HepG2 (cell line): Measurements from ENCODE around the gene SOX8. TPM values are rescaled to one million over a fixed set of nuclear protein-coding genes. Genes with fewer than 3 reads are reported as not detected.

Source experiments
- ATAC-seq: fragments of 200-7000 bp; cut with Tn5 transposase; 3 replicates; pipeline ENCODE4 v1.9.1; 2020; ENCODE audit warnings: mild to moderate bottlenecking, moderate library complexity
- BruUV-seq: library from RNA; stranded (reverse); fragments of 400-500 nt; replicated peaks from 2 replicates; lab custom pipeline; 2021; lab: Mats Ljungman, UMichigan
- CTCF ChIA-PET: fragments of 300-600 bp; formaldehyde crosslinking; extraction: SDS; loops from one replicate; lab custom pipeline; 2021; ENCODE audit warnings: low total read pairs, inconsistent platforms, low intra/inter-chr PET ratio; lab: Yijun Ruan, JAX
- POLR2A ChIA-PET: fragments of 350-600 bp; sonication (Branson Sonifier 250); formaldehyde crosslinking; loops from one replicate; lab custom pipeline; 2020; ENCODE audit warnings: antibody characterized with exemption, inconsistent platforms; lab: Yijun Ruan, JAX
- DNase-seq: peaks from one replicate; pipeline ENCODE4 v3.0.0-alpha.2; 2015; ENCODE audit warnings: low spot score
- FAIRE-seq: peaks from 3 replicates; lab custom pipeline; 2011; peaks lifted over from hg19 to GRCh38; lab: Jason Lieb, UNC
- H2AFZ ChIP-seq: one replicate; pipeline ENCODE4 v1.6.1; 2011; ENCODE audit warnings: low read length, inconsistent platforms
- H3K27ac ChIP-seq: fragments of 300-600 bp; 3 replicates; pipeline ENCODE4 v1.8.0; 2011; ENCODE audit warnings: mixed run types, mild to moderate bottlenecking, mixed read lengths, low read length, inconsistent platforms; ENCODE audit not compliant: insufficient read depth; ENCODE audit errors: extremely low read length
- H3K27me3 ChIP-seq, 2 experiments: fragments of 200-600 bp in 1 of 2; 2 replicates in 1 of 2; 3 replicates in 1 of 2; pipeline versions ENCODE4 v1.6.0 to v1.8.0; 2011; ENCODE audit warnings: low read length in 2 of 2, mild to moderate bottlenecking in 2 of 2, moderate library complexity in 2 of 2, inconsistent platforms in 1 of 2; ENCODE audit not compliant: insufficient read depth in 2 of 2, control insufficient read depth in 1 of 2
- H3K36me3 ChIP-seq, 2 experiments: fragments of 200-600 bp in 1 of 2; replicated peaks in 1 of 2; 2 replicates in 1 of 2; 3 replicates in 1 of 2; pipeline versions ENCODE4 v1.5.1 to v1.8.0; 2011; ENCODE audit warnings: low read length in 2 of 2, inconsistent platforms in 1 of 2; ENCODE audit not compliant: insufficient read depth in 2 of 2, control insufficient read depth in 1 of 2
- H3K4me1 ChIP-seq: 2 replicates; pipeline ENCODE4 v1.5.1; 2012; ENCODE audit warnings: low read length, inconsistent platforms; ENCODE audit not compliant: insufficient read depth
- H3K4me2 ChIP-seq: 2 replicates; pipeline ENCODE4 v1.6.0; 2011; ENCODE audit warnings: low read depth, low read length, inconsistent platforms
- H3K4me3 ChIP-seq, 3 experiments: fragments of 200-600 bp in 1 of 3; sonication (generic), shearing (Covaris generic) in 1 of 3; replicated peaks in 1 of 3; 2 replicates each; pipeline ENCODE4 v1.5.1; 2011 to 2016; ENCODE audit warnings: low read length in 3 of 3, inconsistent platforms in 2 of 3, low read depth in 2 of 3, mild to moderate bottlenecking in 2 of 3, control low read depth in 1 of 3, mixed read lengths in 1 of 3; ENCODE audit not compliant: insufficient read depth in 1 of 3
- H3K79me2 ChIP-seq: one replicate; pipeline ENCODE4 v1.6.1; 2011; ENCODE audit warnings: low read length, inconsistent platforms; ENCODE audit not compliant: insufficient read depth
- H3K9ac ChIP-seq: 2 replicates; pipeline ENCODE4 v1.6.0; 2011; ENCODE audit warnings: mild to moderate bottlenecking, low read depth, low read length, inconsistent platforms; ENCODE audit not compliant: insufficient read depth
- H3K9me3 ChIP-seq: 2 replicates; pipeline ENCODE4 v1.5.1; 2012; ENCODE audit warnings: mild to moderate bottlenecking, low read length
- H4K20me1 ChIP-seq: 2 replicates; pipeline ENCODE4 v1.6.0; 2011; ENCODE audit warnings: inconsistent platforms, mild to moderate bottlenecking, low read length, moderate library complexity; ENCODE audit not compliant: insufficient read depth
- ELF1 ChIP-seq: sonication (generic); formaldehyde crosslinking; IDR thresholded peaks from 2 replicates; pipeline ENCODE4 v1.4.0; 2020; ENCODE audit warnings: missing genetic modification reagents
- FOXO1 ChIP-seq: sonication (generic); formaldehyde crosslinking; IDR thresholded peaks from 2 replicates; pipeline ENCODE4 v1.4.0; 2020; ENCODE audit warnings: missing genetic modification reagents
- HBP1 ChIP-seq: IDR thresholded peaks from 2 replicates; pipeline ENCODE4 v1.6.1; 2016; ENCODE audit warnings: low read depth, control low read depth
- NCOA1 ChIP-seq: sonication (generic); formaldehyde crosslinking; IDR thresholded peaks from 2 replicates; pipeline ENCODE4 v1.9.0; 2021; ENCODE audit warnings: missing genetic modification reagents
- ZNF138 ChIP-seq: sonication (generic); formaldehyde crosslinking; IDR thresholded peaks from 2 replicates; pipeline ENCODE4 v1.5.0; 2020; ENCODE audit warnings: mild to moderate bottlenecking, low read depth, missing genetic modification reagents
- ZNF225 ChIP-seq: sonication (generic); formaldehyde crosslinking; IDR thresholded peaks from 2 replicates; pipeline ENCODE4 v1.4.0; 2020; ENCODE audit warnings: mild to moderate bottlenecking, missing genetic modification reagents
- ZNF660 ChIP-seq: sonication (generic); formaldehyde crosslinking; IDR thresholded peaks from 2 replicates; pipeline ENCODE4 v1.5.1; 2020; ENCODE audit warnings: mild to moderate bottlenecking, low read depth, missing genetic modification reagents, borderline replicate concordance
- WGBS: methylation state at CpG from one replicate; pipeline ENCODE4 v1.1.6; 2017; ENCODE audit warnings: low lambda C conversion rate; 5-methylcytosine and 5-hydroxymethylcytosine counted together
- in situ Hi-C: cut with HindIII; loops from 2 replicates; pipeline ENCODE4 v1.10.0; 2017; ENCODE audit warnings: low pct_unique_long_range_greater_than_20kb; ENCODE audit not compliant: extremely low pct_ligation_motif_present
- intact Hi-C: fragments of 100-400 bp; cut with micrococcal nuclease; formaldehyde crosslinking; loops from one replicate; pipeline ENCODE4 v1.10.0; 2022; ENCODE audit not compliant: unreplicated experiment
- polyA plus RNA-seq, 8 experiments: library from polyadenylated mRNA; depleted of rRNA in 3 of 8; stranded (reverse) in 7 of 8; unstranded in 1 of 8; fragments of >200 nt; fragmentation: Illumina TruSeq in 4 of 8; extraction: Trizol in 4 of 8; gene quantifications; 2 replicates each; pipeline versions ENCODE4 v1.2.1 to v1.2.3, GENCODE V29; 2011 to 2016; ENCODE audit warnings: low read depth in 4 of 8, missing spikeins in 1 of 8, mixed read lengths in 1 of 8; ENCODE audit not compliant: insufficient read depth in 1 of 8
- total RNA-seq, 5 experiments: library from RNA; depleted of rRNA; stranded (reverse); fragments of >200 nt; fragmentation: Illumina TruSeq; extraction: Trizol; gene quantifications; 2 replicates each; pipeline ENCODE4 v1.2.3, GENCODE V29; 2016; ENCODE audit warnings: low read depth in 1 of 5
- TF ChIP-seq, protein P1 (sequence below): sonication (generic); formaldehyde crosslinking; IDR thresholded peaks from 2 replicates; pipeline ENCODE4 v1.4.0; 2020; ENCODE audit warnings: missing genetic modification reagents, low read depth, mild to moderate bottlenecking, borderline replicate concordance

Gene SOX8
- total and polyA plus RNA-seq, 2 of the 13 experiments (the other 11 are each of a cell fraction or from before 2014, with no cell fraction given) = 0.20 to 0.28 TPM

- POLR2A ChIA-PET = no interaction called here
- in situ Hi-C loops (no loop called here), intact Hi-C loops (no loop called here)
- H3K79me2 ChIP-seq = no peaks in the 10 kb centered on the region
- H3K9ac ChIP-seq = no peak overlapping the region
- peaks cover 4% of the 10 kb centered on the region; the same call in 1 of the 2 replicates for H3K9me3 ChIP-seq
- no TSS peak for BruUV-seq
- no peak overlapping the region; the same call in 1 of the 2 replicates for H3K4me2 ChIP-seq
- TF ChIP-seq ZNF225 (CRISPR knock-in tag) (no peak), FOXO1 (CRISPR knock-in tag) (no peak), HBP1 (CRISPR knock-in tag) (no peak), ZNF138 (CRISPR knock-in tag) (no peak), NCOA1 (no peak), ZNF660 (CRISPR knock-in tag) (no peak), ELF1 (CRISPR knock-in tag) (no peak)
- TF ChIP-seq, protein P1, sequence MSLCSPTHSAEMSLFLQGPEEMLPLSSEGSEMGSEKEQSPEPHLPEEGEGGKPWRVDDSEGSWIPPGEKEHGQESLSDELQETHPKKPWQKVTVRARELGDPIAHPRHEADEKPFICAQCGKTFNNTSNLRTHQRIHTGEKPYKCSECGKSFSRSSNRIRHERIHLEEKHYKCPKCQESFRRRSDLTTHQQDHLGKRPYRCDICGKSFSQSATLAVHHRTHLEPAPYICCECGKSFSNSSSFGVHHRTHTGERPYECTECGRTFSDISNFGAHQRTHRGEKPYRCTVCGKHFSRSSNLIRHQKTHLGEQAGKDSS (CRISPR knock-in tag) = no peak
- no peak for ATAC-seq
- H4K20me1 ChIP-seq = no peaks in the 10 kb centered on the region
- H3K27ac ChIP-seq = no peak overlapping the region
- H3K36me3 ChIP-seq = no peaks in the 10 kb centered on the region
- 7% methylated on average over 2 of the region's 15 CpGs for WGBS
- H3K4me1 ChIP-seq = peaks cover 10% of the 10 kb centered on the region
- no peak overlapping the region for H2AFZ ChIP-seq
- CTCF ChIA-PET = no interaction called here
- no peak for FAIRE-seq
- H3K27me3 ChIP-seq = peaks cover 20 to 85% of the 10 kb centered on the region in 2 experiments
- no peak overlapping the region; a peak in 1 of 6 replicates for H3K4me3 ChIP-seq
- DNase-seq = no peak
These were observed 46.5 kb downstream of the SOX8 start for GRCh38 chr16:1028056-1028455.
